Posterior cingulate gyrus (tissue), 11 donors: ENCODE data around the gene C9orf78.
"Not testable (repeated sequence)": the region's sequence is repeated elsewhere in the genome, so short reads cannot be mapped to it uniquely, and the experiment has no call there.

ENCODE experiments used
- DNase-seq, 10 donors: peaks; one replicate each; pipeline versions ENCODE4 v3.0.0 to v3.0.0-alpha.2; 2020 to 2021; ENCODE audit warnings: mixed read lengths in 3 of 10
- intact Hi-C: fragments of 100-400 bp; cut with DNase I; formaldehyde crosslinking; loops from one replicate; pipeline ENCODE4 v1.15.1; 2023

Gene C9orf78

DNA sequence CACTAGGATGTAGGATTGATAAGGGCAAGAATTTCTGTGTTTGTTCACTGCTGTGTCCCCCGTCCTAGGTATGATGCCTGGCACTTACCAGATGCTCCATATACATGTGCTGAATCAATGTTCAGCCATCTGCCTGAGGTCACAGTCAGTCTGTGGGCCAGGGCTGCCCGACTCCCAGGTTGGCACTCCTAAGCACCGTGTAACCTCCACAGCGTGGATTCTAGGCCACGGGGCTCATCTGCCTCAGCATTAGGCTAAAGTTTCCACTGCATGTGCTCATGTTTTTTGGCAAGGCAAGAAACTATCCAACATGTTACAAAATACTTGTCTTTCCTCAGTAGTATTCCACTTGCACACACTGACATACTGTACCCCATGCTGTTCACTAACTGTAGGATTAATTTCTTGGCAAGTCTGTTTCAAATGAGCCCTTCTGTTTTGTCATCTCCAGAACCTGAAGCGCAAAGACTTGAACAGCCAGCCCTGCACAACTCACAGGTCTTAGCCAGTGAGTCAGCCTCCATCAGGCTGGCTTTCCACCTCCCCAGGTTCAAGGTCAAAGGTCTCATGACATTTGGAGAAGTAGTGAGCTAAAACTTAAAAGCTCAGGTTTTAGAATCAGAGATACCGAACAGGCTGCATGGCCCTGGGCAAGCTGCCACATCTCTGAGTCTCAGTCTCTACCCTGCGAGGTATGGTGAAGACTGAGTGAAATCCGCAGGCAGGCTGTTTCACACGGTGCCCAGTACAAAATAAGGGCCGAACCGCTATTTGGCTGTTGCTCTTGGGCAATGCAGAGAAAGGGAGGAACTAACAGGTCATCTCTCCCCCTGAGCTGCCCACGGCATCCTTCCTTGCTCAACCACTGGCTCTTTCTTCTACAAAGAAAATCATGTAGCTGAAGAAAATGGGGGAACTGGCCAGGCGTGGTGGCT, 18.3 kb downstream of the C9orf78 start:
- no peak for DNase-seq
- intact Hi-C loops: no loop called here

DNA sequence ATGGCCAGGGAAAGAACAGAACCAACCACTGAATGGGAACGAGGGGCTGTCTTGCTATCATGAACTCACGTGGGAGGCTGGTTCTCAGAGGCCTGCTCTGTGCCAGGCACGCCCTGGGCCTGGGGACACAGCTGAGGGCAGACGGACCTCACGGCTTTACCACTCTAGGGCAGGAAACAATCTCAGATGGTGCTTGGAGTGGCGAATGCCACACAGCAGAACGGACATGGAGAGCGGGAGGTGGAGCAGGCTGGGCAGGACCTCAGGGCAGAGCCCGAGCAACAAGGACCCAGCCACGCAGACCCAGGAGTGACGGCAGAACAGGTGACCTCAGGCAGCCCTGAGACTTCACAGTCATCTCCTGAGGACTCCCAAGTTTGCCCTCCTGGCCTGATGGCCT, 19.8 kb downstream of the C9orf78 start:
- intact Hi-C loops: no loop called here

DNA sequence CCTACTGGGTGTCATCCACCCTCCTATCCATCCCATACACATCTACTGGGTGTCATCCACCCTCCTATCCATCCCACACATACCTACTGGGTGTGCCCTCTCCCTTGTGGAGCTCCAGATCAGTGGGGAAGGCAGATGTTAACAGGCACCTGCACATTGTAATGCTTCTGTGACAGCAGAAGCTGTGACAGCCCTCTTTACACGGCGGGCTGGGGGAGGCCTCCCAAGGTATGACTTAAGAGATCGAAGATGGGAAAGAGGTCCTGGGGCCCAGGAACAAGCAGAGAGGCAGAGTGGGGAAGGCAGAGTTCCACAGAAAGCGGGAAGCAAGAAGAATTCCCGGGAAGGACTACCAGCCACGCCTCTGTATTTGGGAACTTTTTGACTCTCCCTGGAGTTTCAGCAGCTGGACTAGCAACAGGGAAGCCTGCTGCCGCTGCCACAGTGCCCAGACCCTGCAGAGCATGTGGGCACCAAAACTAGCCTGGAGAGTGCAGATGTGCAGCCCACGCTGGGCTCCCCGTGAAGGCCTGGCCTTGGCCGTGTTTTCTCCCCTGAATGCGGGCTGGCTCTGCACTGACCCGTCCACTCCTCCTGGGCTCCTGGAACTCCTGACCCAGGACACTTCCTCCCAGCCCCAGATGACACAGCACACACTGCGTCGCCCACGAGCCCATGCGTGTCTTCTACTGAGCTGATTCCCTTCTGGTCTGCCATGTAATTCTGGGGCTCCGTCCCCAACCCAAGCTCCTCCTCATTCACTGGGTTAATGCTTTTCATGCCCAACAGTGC, 20.4 kb downstream of the C9orf78 start:
- DNase-seq: no peak
- intact Hi-C loops: no loop called here

More for the DNA sequence above, 19.8 kb downstream of the C9orf78 start:
- no peak for DNase-seq

DNA sequence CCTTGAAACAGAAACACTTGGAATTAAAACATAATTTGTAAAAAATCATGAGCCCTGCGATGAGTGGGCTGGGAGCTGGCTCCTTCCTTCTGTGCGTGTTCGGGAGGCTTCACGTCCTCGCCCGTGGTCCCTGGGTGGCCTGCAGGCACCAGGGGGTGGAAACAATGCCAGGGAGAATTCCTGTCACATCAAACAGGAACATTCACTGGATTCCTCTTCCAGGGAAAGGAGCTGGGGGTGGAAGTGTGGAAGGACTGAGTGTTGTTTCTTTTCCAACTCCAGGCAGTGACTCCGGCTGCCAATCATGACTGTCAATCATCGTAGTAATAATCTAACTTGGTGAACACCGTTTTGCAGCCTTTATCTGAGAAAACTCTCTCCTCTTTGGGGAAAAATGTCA, 21.4 kb downstream of the C9orf78 start:
- intact Hi-C loops: no loop called here
- DNase-seq: no peak

DNA sequence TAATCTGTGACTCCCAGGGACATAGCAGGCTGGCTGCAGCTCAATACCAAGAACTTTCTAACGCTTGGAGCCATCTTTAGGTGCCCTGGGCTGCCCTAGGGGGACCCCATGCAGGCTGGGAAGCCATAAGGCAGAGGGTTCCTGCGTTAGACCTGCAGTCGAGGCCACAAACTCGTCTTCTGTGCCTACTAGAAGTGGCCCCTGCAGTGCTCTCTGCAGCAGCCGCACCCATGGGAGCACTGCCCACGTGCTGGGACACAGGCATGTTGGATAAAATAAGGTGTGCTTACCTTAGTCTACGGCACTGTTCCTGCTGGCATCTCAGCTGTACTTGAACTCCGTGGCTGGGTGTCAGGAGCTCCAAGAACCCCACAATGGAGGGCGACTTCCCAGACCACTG, 22.7 kb downstream of the C9orf78 start:
- intact Hi-C loops: no loop called here
- no peak for DNase-seq

DNA sequence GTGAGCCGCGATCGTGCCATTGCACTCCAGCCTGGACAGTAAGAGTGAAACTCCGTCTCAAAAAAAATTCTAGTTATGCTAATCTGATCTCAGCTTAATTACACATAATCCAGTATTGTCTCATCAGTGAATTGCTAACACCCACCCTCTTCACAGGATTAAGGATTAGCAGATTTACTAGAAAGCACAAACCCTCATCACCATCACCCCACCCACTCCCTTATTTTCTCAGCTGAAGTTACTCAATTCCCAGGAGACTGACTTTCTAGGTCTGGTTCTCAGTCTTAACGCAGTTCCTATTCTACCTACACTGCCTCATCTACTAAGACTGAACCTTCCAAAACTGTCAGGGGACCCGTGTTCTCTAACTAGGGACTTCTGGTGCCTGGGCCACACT, 23.1 kb downstream of the C9orf78 start:
- no peak for DNase-seq
- intact Hi-C loops: no loop called here

DNA sequence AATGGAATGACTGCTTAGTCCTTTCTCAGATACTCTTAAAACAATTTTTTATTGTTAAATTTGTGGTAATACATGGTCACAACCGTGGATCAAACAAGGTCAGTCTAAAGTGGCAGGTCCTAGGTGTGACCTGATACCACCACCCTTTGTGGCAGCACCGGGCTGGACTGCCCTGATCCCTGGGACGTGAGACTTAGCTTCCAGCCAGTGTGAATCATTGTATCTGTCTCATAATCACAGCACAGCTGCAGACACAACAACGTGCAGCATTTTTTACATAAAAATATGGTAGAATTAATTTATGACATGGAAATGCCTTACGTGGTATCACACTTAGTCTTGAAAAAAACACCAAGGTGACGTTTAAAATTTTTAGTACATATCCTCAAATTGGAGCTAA, 24.3 kb downstream of the C9orf78 start:
- intact Hi-C loops: no loop called here
- no peak for DNase-seq

DNA sequence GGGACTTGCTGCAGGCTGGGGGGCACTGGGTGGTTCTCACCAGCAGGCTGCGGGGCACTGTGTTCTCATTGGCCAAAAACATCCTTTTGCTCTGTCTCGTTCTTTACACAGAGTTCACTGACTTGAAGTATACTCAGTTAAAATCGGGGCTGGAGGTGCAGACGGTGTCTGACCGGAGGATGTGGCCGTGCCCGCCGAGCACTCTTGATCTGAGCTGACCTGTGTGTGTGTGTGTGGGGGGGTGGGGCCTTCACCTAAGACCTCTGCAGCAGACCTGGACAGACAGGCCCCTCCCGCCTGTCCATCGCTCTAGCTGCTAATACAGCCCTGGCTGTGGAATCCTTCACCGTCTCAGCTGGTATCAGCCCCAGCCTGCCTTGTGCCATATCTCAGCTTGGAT, 25.0 kb downstream of the C9orf78 start:
- DNase-seq: no peak
- intact Hi-C loops: no loop called here

DNA sequence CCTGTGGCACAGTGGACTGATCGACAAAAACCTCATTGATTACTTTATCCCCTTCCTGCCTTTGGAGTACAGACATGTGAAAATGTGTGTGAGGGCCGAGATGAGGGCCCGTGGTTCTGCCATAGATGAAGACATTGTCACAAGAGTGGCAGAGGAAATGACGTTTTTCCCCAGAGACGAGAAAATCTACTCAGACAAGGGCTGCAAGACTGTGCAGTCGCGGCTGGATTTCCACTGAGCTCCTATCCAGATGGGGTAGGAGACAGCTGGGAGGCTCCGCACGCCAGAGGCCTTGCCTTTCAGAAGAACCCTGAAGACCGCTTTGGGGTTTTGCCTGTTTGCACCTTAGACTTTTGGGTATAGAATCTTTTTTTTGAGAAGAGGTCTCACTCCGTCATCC, 25.7 kb downstream of the C9orf78 start:
- intact Hi-C loops: no loop called here

DNA sequence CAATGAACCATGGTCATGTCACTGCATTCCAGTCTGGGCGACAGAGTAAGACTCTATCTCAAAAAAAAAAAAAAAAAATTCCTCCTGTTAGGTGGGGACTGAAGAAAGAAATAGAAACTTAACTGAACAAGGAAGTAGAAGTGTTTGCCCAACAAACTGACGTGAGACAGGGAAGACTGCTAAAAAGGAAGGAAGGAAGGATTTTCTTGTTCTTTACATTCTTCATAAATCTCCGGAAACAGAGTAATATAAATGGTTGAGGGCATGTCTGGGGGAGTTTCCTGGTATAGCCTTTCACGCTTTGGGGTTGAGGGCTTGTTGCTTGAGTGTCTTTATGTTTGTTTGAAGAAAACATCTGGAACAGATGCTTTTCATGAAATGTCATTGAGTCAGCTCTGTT, 29.0 kb downstream of the C9orf78 start:
- intact Hi-C loops: no loop called here
- no peak for DNase-seq

More for the DNA sequence above, 25.7 kb downstream of the C9orf78 start:
- no peak for DNase-seq

DNA sequence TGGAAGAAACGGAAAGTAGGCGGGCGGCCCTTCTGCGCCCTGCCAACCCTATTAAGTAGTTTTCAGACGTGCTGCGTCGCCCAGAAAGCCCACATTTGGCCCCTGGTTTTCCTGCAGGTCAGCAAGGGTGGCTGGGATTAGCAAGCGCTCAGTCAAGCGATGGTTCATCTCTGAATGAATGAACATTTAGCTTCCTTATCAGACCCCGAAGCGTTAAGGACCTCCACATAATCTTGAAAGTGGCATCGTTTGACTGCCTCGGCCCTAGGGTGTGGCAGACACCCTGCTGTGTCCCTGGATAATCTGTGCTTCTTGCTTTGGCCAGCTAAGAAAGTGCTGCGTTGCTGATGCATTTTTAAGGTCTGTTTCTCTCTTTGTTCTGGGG, 31.4 kb downstream of the C9orf78 start:
- no peak for DNase-seq
- intact Hi-C loops: loop anchor here (1.0 kb wide), 1 partner anchor 21 kb away; the partner anchor contains the start of gene TOR1A

DNA sequence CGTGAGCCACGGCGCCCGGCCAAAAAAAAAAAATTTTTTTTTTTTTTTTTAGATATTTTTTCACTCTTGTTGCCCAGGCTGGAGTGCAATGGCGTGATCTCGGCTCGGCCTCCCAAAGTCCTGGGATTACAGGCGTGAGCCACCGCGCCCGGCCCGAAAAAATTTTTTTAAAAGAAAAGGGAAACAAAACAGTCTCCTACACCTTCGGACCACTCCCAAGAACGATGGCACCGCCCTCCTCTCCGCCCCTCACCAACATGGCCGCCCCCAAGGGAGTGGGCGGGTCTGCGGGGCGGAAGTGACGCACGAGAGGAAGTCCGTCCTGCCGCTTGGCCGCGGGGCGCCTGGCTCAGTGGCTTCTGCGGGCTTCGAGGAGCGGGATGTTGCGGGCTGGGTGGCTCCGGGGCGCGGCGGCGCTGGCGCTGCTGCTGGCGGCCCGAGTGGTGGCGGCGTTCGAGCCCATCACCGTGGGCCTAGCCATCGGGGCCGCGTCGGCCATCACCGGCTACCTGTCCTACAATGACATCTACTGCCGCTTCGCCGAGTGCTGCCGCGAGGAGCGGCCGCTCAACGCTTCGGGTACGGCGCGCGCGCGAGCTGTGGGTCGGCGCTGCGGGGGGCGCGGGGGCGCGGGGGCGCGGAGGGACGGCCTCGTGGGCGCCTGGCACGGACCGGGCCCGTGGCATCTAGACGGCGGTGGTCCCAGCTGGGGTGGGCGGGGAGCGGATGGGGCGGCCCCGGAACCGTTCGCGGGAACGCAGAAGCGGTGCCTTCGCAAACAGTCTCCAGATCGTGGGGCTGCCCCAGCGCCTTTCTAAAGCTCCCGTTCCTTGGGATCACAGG, 32.0 kb downstream of the C9orf78 start, which contains the start of gene TOR1B:
TSS of gene TOR1B (plus strand) at position 352 of the 843 bp plus-strand sequence. CDS start at position 381, 29 bp downstream.
- DNase-seq: peak; percentile 89 to 99 (median 94)
- intact Hi-C loops: loop anchor here (1.0 kb wide), 1 partner anchor 21 kb away; the partner anchor contains the start of gene TOR1A

DNA sequence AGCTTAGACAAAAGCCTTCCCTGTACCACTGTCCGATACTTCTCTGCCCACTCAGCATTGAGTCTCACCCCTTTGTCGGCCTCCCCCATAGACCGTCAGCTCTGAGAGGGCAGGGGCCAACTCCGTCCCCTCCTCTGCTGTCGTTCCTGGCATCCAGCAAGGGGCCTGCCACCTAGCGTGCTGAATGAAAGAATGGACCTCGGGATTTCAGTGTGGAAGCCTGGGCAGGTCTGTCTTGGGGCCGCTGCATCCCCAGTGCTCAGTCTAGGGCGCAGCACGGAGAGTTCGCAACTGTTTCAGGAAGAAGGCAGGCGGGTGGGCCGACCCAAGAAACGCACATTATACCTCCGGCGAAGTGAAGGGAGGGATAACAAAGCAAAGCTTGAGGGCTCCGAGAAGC, 33.6 kb downstream of the C9orf78 start:
- no peak for DNase-seq
- intact Hi-C loops: no loop called here

DNA sequence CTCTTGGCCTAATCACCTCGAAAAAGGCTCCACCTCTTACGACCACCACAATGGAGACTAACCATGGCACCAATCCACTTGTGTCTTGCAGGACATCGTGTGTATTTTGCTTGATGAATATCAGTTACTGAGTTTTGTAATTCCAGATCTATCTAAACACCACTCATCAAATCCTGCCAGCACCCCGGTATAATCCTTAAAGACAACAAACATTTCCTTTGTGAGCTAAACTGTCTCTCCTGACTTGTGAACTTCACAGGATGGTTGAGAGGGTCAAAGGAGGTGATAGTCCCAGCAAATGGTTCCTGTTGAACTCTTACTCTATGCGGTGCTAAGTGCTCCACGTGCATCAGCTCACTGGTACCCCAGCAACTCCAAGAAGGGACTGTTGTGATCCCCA, 36.1 kb downstream of the C9orf78 start:
- DNase-seq: no peak
- intact Hi-C loops: no loop called here

DNA sequence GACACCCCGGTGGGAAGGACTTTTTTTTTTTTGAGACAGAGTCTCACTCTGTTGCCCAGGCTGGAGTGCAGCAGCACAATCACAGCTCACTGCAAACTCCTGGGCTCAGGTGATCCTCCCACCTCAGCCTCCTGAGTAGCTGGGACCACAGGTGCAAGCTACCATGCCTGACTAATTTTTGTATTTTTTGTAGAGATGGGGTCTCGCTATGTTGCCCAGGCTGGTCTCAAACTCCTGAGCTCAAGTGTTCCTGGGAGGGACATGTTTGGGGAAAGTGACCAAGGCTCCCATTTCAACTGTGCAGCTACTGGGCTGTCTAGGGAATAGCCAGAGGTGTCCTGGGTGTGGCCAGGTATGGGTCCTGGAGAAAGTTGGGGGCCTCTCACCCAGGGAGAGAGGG, 39.0 kb downstream of the C9orf78 start:
- intact Hi-C loops: not testable (repeated sequence)

DNA sequence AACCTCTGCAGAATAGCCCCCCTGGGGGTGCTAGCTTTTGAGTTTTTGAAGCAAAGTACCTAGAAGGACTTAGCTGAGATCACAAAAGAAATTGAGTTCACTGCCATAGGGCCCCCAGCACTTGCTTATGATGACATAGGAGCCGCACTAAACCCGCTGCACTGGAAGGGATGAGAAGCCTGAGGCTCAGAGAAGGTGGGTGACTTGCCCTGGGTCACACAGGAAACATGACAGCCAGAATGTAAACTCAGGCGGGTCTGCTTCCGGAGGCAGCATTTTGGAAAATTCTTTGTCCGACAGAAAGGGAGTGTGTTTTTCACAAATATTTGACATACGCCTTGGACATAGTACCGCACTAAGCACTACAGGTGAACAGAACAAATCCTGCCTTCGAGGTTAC, 40.5 kb downstream of the C9orf78 start:
- DNase-seq: no peak
- intact Hi-C loops: no loop called here

More for the DNA sequence above, 39.0 kb downstream of the C9orf78 start:
- not testable (repeated sequence) for DNase-seq

DNA sequence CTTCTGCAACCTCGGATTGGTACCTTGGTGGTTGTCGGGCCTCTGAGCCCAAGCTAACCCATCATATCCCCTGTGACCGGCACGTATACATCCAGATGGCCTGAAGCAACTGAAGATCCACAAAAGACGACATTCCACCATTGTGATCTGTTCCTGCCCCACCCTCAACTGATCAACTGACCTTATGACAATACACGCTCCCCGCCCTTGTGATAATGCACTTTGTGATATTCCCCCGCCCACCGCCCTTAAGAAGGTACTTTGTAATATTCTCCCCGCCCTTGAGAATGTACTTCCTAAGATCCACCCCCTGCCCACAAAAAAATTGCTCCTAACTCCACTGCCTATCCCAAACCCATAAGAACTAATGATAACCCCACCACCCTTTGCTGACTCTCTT, 48.6 kb downstream of the C9orf78 start:
- intact Hi-C loops: no loop called here
- DNase-seq: no peak

DNA sequence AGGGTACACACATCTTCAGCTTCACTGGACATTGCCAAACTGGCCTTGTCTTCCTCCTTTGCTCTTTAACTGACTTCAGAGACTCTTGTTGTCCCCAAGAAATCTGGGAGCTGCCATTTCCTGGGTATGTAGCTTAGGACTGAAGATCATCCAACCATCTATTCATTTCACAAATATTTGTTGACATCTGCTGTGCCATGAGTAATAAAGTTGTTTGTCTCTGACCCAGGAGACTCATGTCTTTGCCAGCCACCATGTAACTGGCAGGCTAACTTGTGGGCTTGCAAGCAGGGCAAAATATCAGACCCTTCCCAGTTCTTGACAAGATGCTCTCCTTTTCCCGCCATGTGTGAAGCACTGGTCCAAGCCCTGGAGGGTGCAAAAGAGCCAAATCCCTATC, 49.2 kb downstream of the C9orf78 start:
- DNase-seq: no peak
- intact Hi-C loops: no loop called here

DNA sequence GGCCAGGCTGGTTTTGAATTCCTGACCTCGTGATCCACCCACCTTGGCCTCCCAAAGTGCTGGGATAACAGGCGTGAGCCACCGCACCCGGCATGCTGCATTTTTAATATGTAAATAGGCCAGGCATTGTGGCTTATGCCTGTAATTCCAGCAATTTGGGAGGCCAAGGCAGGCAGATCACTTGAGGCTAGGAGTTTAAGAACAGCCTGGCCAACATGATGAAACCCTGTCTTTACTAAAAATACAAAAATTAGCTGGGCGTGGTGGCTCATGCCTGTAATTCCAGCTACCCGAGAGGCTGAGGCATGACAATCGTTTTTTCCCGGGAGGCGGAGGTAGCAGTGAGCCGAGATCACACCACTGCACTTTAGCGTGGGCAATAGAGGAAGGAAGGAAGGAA, 50.1 kb downstream of the C9orf78 start:
- intact Hi-C loops: loop anchor here (5.0 kb wide), 2 partner anchors 143 to 648 kb away; partner anchors contain the start of gene ASB6
- not testable (repeated sequence) for DNase-seq
